HepG2 (cell line): ENCODE measurements around the gene AP1G1. TPM values are rescaled to one million over a fixed set of nuclear protein-coding genes. Genes with fewer than 3 reads are reported as not detected.

Source experiments
- ATF2 ChIP-seq: sonication (generic); formaldehyde crosslinking; IDR thresholded peaks from 2 replicates; pipeline ENCODE4 v1.4.0; 2020; ENCODE audit warnings: missing genetic modification reagents
- FOSL1 ChIP-seq: sonication (generic); formaldehyde crosslinking; IDR thresholded peaks from 2 replicates; pipeline ENCODE4 v1.9.0; 2021; ENCODE audit warnings: missing genetic modification reagents, borderline replicate concordance
- GLI4 ChIP-seq: sonication (generic); formaldehyde crosslinking; IDR thresholded peaks from 2 replicates; pipeline ENCODE4 v1.5.1; 2020; ENCODE audit warnings: missing genetic modification reagents, mild to moderate bottlenecking, moderate library complexity, borderline replicate concordance
- HMGXB3 ChIP-seq: sonication (generic); formaldehyde crosslinking; IDR thresholded peaks from 2 replicates; pipeline ENCODE4 v1.4.0; 2020; ENCODE audit warnings: missing genetic modification reagents, borderline replicate concordance
- IRF9 ChIP-seq: sonication (generic); formaldehyde crosslinking; IDR thresholded peaks from 2 replicates; pipeline ENCODE4 v1.8.0; 2022; ENCODE audit warnings: missing genetic modification reagents, mild to moderate bottlenecking, borderline replicate concordance
- JARID2 ChIP-seq: sonication (generic); formaldehyde crosslinking; IDR thresholded peaks from 2 replicates; pipeline ENCODE4 v1.8.1; 2023; ENCODE audit warnings: missing genetic modification reagents, inconsistent platforms; ENCODE audit not compliant: insufficient replicate concordance
- MEF2D ChIP-seq: sonication (generic); formaldehyde crosslinking; IDR thresholded peaks from 2 replicates; pipeline ENCODE4 v1.5.1; 2020; ENCODE audit warnings: mild to moderate bottlenecking, missing genetic modification reagents
- NR2F2 ChIP-seq: IDR thresholded peaks from 2 replicates; pipeline ENCODE4 v1.6.1; 2012; ENCODE audit warnings: low read depth, inconsistent platforms, borderline replicate concordance
- SETDB1 ChIP-seq: sonication (generic); formaldehyde crosslinking; IDR thresholded peaks from 2 replicates; pipeline ENCODE4 v1.5.1; 2020; ENCODE audit warnings: missing genetic modification reagents, mild to moderate bottlenecking, borderline replicate concordance
- SIX4 ChIP-seq: sonication (generic); formaldehyde crosslinking; IDR thresholded peaks from 2 replicates; pipeline ENCODE4 v1.4.0; 2020; ENCODE audit warnings: missing genetic modification reagents
- SMAD3 ChIP-seq: sonication (generic); formaldehyde crosslinking; IDR thresholded peaks from 2 replicates; pipeline ENCODE4 v1.4.0; 2020; ENCODE audit warnings: missing genetic modification reagents
- SYNCRIP ChIP-seq: fragments of 200-400 bp; formaldehyde crosslinking; IDR thresholded peaks from 2 replicates; pipeline ENCODE4 v1.6.1; 2018; ENCODE audit warnings: mild to moderate bottlenecking, low read depth, low read length; ENCODE audit not compliant: insufficient read depth
- TCF12 ChIP-seq, 2 experiments: fragments of 450-650 bp in 1 of 2; sonication (generic) in 1 of 2; formaldehyde crosslinking in 1 of 2; IDR thresholded peaks; 2 replicates each; pipeline versions ENCODE4 v1.6.1 to v1.8.0; 2017 to 2022; ENCODE audit warnings: antibody characterized with exemption in 1 of 2, mild to moderate bottlenecking in 1 of 2, missing genetic modification reagents in 1 of 2, moderate library complexity in 1 of 2
- TEF ChIP-seq: sonication (generic); formaldehyde crosslinking; IDR thresholded peaks from 2 replicates; pipeline ENCODE4 v1.5.0; 2020; ENCODE audit warnings: missing genetic modification reagents
- TGIF2 ChIP-seq: IDR thresholded peaks from 2 replicates; pipeline ENCODE4 v1.6.1; 2016; ENCODE audit warnings: control low read depth, missing compliant biosample characterization
- UBTF ChIP-seq: sonication (generic); formaldehyde crosslinking; IDR thresholded peaks from 2 replicates; pipeline ENCODE4 v1.4.0; 2020; ENCODE audit warnings: mild to moderate bottlenecking, missing genetic modification reagents
- ZNF570 ChIP-seq: sonication (generic); formaldehyde crosslinking; IDR thresholded peaks from 2 replicates; pipeline ENCODE4 v1.4.0; 2020; ENCODE audit warnings: mild to moderate bottlenecking, missing genetic modification reagents, borderline replicate concordance
- ZNF816 ChIP-seq: sonication (generic); formaldehyde crosslinking; IDR thresholded peaks from 2 replicates; pipeline ENCODE4 v1.8.0; 2022; ENCODE audit warnings: missing genetic modification reagents, mild to moderate bottlenecking, borderline replicate concordance
- polyA plus RNA-seq, 8 experiments: library from polyadenylated mRNA; depleted of rRNA in 3 of 8; stranded (reverse) in 7 of 8; unstranded in 1 of 8; fragments of >200 nt; fragmentation: Illumina TruSeq in 4 of 8; extraction: Trizol in 4 of 8; gene quantifications; 2 replicates each; pipeline versions ENCODE4 v1.2.1 to v1.2.3, GENCODE V29; 2011 to 2016; ENCODE audit warnings: low read depth in 4 of 8, missing spikeins in 1 of 8, mixed read lengths in 1 of 8; ENCODE audit not compliant: insufficient read depth in 1 of 8
- total RNA-seq, 5 experiments: library from RNA; depleted of rRNA; stranded (reverse); fragments of >200 nt; fragmentation: Illumina TruSeq; extraction: Trizol; gene quantifications; 2 replicates each; pipeline ENCODE4 v1.2.3, GENCODE V29; 2016; ENCODE audit warnings: low read depth in 1 of 5

The AP1G1 gene
- total and polyA plus RNA-seq, 2 of the 13 experiments (the other 11 are each of a cell fraction or from before 2014, with no cell fraction given): 62.2 to 66.2 TPM

- TF ChIP-seq UBTF (CRISPR knock-in tag): peak; percentile 99
- no peak for TF ChIP-seq SETDB1 (CRISPR knock-in tag)
- TF ChIP-seq MEF2D: no peak; the same call in 1 of the 2 replicates
- TF ChIP-seq TCF12 (IDR thresholded peaks at IDR 0.05): no peak
- TF ChIP-seq TCF12 (CRISPR knock-in tag; IDR thresholded peaks at IDR 0.05): peak; percentile 34; the same call in 1 of the 2 replicates
- TF ChIP-seq ZNF816 (CRISPR knock-in tag): 0 out of 2 replicates have a peak, but pooled peaks have one; percentile 66
- TF ChIP-seq ATF2: no peak
- no peak for TF ChIP-seq SYNCRIP
- TF ChIP-seq TGIF2 (CRISPR knock-in tag): no peak
- TF ChIP-seq SIX4 (CRISPR knock-in tag): no peak
- peak; percentile 43; the same call in 1 of the 2 replicates for TF ChIP-seq SMAD3 (CRISPR knock-in tag)
- TF ChIP-seq JARID2 (CRISPR knock-in tag): no peak
- no peak for TF ChIP-seq NR2F2
- TF ChIP-seq GLI4 (CRISPR knock-in tag): 0 out of 2 replicates have a peak, but pooled peaks have one; percentile 4
- TF ChIP-seq HMGXB3 (CRISPR knock-in tag): peak; percentile 27; the same call in 1 of the 2 replicates
- TF ChIP-seq FOSL1: no peak
- peak; percentile 98 for TF ChIP-seq TEF
- TF ChIP-seq ZNF570 (CRISPR knock-in tag): no peak
- TF ChIP-seq IRF9 (CRISPR knock-in tag): peak; percentile 56; the same call in 1 of the 2 replicates
These were observed 85.7 kb downstream of the AP1G1 start (continued) for GRCh38 chr16:71722801-71723536.
